WTC11 (cell line): ENCODE data around the gene TMEM19.

Experiments used
- CTCF ChIP-seq: fragments of 200-600 bp; IDR thresholded peaks from 2 replicates; pipeline ENCODE4 v1.8.0; 2022; ENCODE audit warnings: antibody characterized with exemption
- FOXJ3 ChIP-seq: sonication (generic); formaldehyde crosslinking; IDR thresholded peaks from 2 replicates; pipeline ENCODE4 v1.9.0; 2021; ENCODE audit warnings: missing genetic modification reagents, mild to moderate bottlenecking, borderline replicate concordance
- RELA ChIP-seq: sonication (generic); formaldehyde crosslinking; IDR thresholded peaks from 2 replicates; pipeline ENCODE4 v1.8.1; 2022; ENCODE audit warnings: missing genetic modification reagents, mild to moderate bottlenecking, borderline replicate concordance
- ZBTB43 ChIP-seq: sonication (generic); formaldehyde crosslinking; IDR thresholded peaks from 2 replicates; pipeline ENCODE4 v1.8.1; 2023; ENCODE audit warnings: mild to moderate bottlenecking, missing genetic modification reagents
- ZNF317 ChIP-seq: sonication (generic); formaldehyde crosslinking; IDR thresholded peaks from 2 replicates; pipeline ENCODE4 v1.8.1; 2023; ENCODE audit warnings: low read depth, mild to moderate bottlenecking, moderate library complexity, missing genetic modification reagents, borderline replicate concordance
- ZNF423 ChIP-seq: fragments of 250-450 bp; sonication (Bioruptor Pico); IDR thresholded peaks from 2 replicates; pipeline ENCODE4 v2.1.2; 2022; ENCODE audit warnings: mild to moderate bottlenecking, moderate library complexity

- no peak for TF ChIP-seq FOXJ3 (CRISPR knock-in tag)
- no peak for TF ChIP-seq ZBTB43 (CRISPR knock-in tag)
- no peak for TF ChIP-seq RELA (CRISPR knock-in tag)
- TF ChIP-seq ZNF317 (CRISPR knock-in tag) = no peak
- TF ChIP-seq CTCF = no peak
- no peak for TF ChIP-seq ZNF423
Observed at GRCh38 chr12:71732357-71732712, 46.5 kb downstream of the TMEM19 start.
